SK-N-SH (cell line): ENCODE measurements around the gene KMT5C. TPM values are rescaled to one million over a fixed set of nuclear protein-coding genes. Genes with fewer than 3 reads are reported as not detected.

Experiments used
- CTCF ChIA-PET: fragments of 300-600, 350-600 bp; formaldehyde crosslinking; extraction: SDS; loops from one replicate; lab custom pipeline; 2021; lab: Yijun Ruan, JAX
- POLR2A ChIA-PET: fragments of 350-600 bp; sonication (Branson Sonifier 250); formaldehyde crosslinking; extraction: SDS; loops from one replicate; lab custom pipeline; 2020; ENCODE audit warnings: antibody characterized with exemption, inconsistent platforms; lab: Yijun Ruan, JAX
- DNase-seq: peaks from one replicate; pipeline ENCODE4 v3.0.0; 2012
- H2AFZ ChIP-seq: fragments of 200-600 bp; sonication (generic); 2 replicates; pipeline ENCODE4 v1.8.1; 2016; ENCODE audit warnings: antibody characterized with exemption, mild to moderate bottlenecking, low read depth
- H3F3A ChIP-seq: fragments of 200-600 bp; sonication (generic); replicated peaks from 2 replicates; pipeline ENCODE3; 2016; ENCODE audit warnings: antibody characterized with exemption, mild to moderate bottlenecking; ENCODE audit not compliant: insufficient read depth
- H3K27ac ChIP-seq, 2 experiments: fragments of 200-500 bp in 1 of 2; fragments of 200-600 bp in 1 of 2; sonication (Bioruptor generic) in 1 of 2; sonication (generic), shearing (Covaris generic) in 1 of 2; 2 replicates each; pipeline versions ENCODE4 v1.5.1 to v1.6.1; 2014 to 2016; ENCODE audit warnings: low read depth in 2 of 2, inconsistent platforms in 1 of 2, low read length in 1 of 2, mild to moderate bottlenecking in 1 of 2, mixed read lengths in 1 of 2
- H3K27me3 ChIP-seq: fragments of 200-600 bp; sonication (generic), shearing (Covaris generic); 2 replicates; pipeline ENCODE4 v1.6.1; 2016; ENCODE audit warnings: mixed run types; ENCODE audit not compliant: insufficient read depth
- H3K36me3 ChIP-seq, 2 experiments: fragments of 200-500 bp in 1 of 2; fragments of 200-600 bp in 1 of 2; sonication (Bioruptor generic) in 1 of 2; sonication (generic) in 1 of 2; replicated peaks in 1 of 2; 2 replicates each; pipeline versions ENCODE3 to v1.5.1; 2014 to 2016; ENCODE audit warnings: low read length in 1 of 2, mild to moderate bottlenecking in 1 of 2; ENCODE audit not compliant: insufficient read depth in 2 of 2, control insufficient read depth in 1 of 2
- H3K4me1 ChIP-seq, 2 experiments: fragments of 200-500 bp in 1 of 2; fragments of 200-600 bp in 1 of 2; sonication (Bioruptor generic) in 1 of 2; sonication (generic), shearing (Covaris generic) in 1 of 2; 2 replicates each; pipeline versions ENCODE4 v1.5.1 to v1.6.1; 2014 to 2016; ENCODE audit warnings: low read depth in 1 of 2, low read length in 1 of 2, mixed run types in 1 of 2; ENCODE audit not compliant: insufficient read depth in 2 of 2, control insufficient read depth in 1 of 2
- H3K4me2 ChIP-seq: fragments of 200-600 bp; sonication (generic), shearing (Covaris generic); 2 replicates; pipeline ENCODE4 v1.6.1; 2017; ENCODE audit warnings: mixed run types
- H3K4me3 ChIP-seq, 2 experiments: fragments of 200-500 bp in 1 of 2; fragments of 200-600 bp in 1 of 2; sonication (Bioruptor generic) in 1 of 2; sonication (generic), shearing (Covaris generic) in 1 of 2; 2 replicates each; pipeline versions ENCODE4 v1.5.1 to v1.8.1; 2014 to 2016; ENCODE audit warnings: low read depth in 2 of 2, inconsistent platforms in 1 of 2, low read length in 1 of 2, mild to moderate bottlenecking in 1 of 2, mixed read lengths in 1 of 2, moderate library complexity in 1 of 2
- H3K79me2 ChIP-seq: fragments of 200-600 bp; sonication (generic); 2 replicates; pipeline ENCODE4 v1.8.1; 2017; ENCODE audit warnings: mild to moderate bottlenecking; ENCODE audit not compliant: insufficient read depth
- H3K9ac ChIP-seq: fragments of 200-600 bp; sonication (generic); 2 replicates; pipeline ENCODE4 v1.6.1; 2017; ENCODE audit warnings: mixed run types
- H3K9me2 ChIP-seq: fragments of 200-600 bp; sonication (generic); 2 replicates; pipeline ENCODE4 v1.6.1; 2017; ENCODE audit warnings: mixed run types
- H3K9me3 ChIP-seq: fragments of 200-600 bp; sonication (generic); 2 replicates; pipeline ENCODE4 v1.6.1; 2017; ENCODE audit warnings: mixed run types, mild to moderate bottlenecking, moderate library complexity
- H4K20me1 ChIP-seq: fragments of 200-600 bp; sonication (generic); 2 replicates; pipeline ENCODE4 v1.6.1; 2017; ENCODE audit warnings: mild to moderate bottlenecking, mixed run types; ENCODE audit not compliant: insufficient read depth
- ELF1 ChIP-seq: IDR thresholded peaks from 2 replicates; pipeline ENCODE4 v1.4.0; 2012
- FOSL2 ChIP-seq: IDR thresholded peaks from 2 replicates; pipeline ENCODE4 v1.4.0; 2012; ENCODE audit warnings: low read depth, mild to moderate bottlenecking, moderate library complexity, borderline replicate concordance
- FOXJ3 ChIP-seq: sonication (generic); formaldehyde crosslinking; IDR thresholded peaks from 2 replicates; pipeline ENCODE4 v1.5.1; 2020; ENCODE audit warnings: mild to moderate bottlenecking, missing genetic modification reagents
- GATA2 ChIP-seq: sonication (generic); formaldehyde crosslinking; IDR thresholded peaks from 2 replicates; pipeline ENCODE4 v1.5.0; 2020; ENCODE audit warnings: mild to moderate bottlenecking, missing genetic modification reagents
- MEF2A ChIP-seq: IDR thresholded peaks from 2 replicates; pipeline ENCODE4 v1.4.0; 2012; ENCODE audit warnings: low read depth, borderline replicate concordance
- MXI1 ChIP-seq: IDR thresholded peaks from 2 replicates; pipeline ENCODE4 v1.6.1; 2012; ENCODE audit warnings: mild to moderate bottlenecking, low read depth, low read length, improper control_type of control experiment
- NFIC ChIP-seq: IDR thresholded peaks from 2 replicates; pipeline ENCODE4 v1.4.0; 2012; ENCODE audit warnings: borderline replicate concordance
- NRF1 ChIP-seq: IDR thresholded peaks from 2 replicates; pipeline ENCODE4 v1.6.1; 2012; ENCODE audit warnings: low read depth, mild to moderate bottlenecking, low read length
- POLR2AphosphoS5 ChIP-seq: IDR thresholded peaks from 2 replicates; pipeline ENCODE4 v1.6.1; 2012; ENCODE audit warnings: low read depth, low read length
- RCOR1 ChIP-seq: fragments of 150-350 bp; IDR thresholded peaks from 2 replicates; pipeline ENCODE4 v1.6.1; 2017; ENCODE audit warnings: antibody characterized with exemption, low read length
- SMC3 ChIP-seq: IDR thresholded peaks from 2 replicates; pipeline ENCODE4 v1.6.1; 2012; ENCODE audit warnings: low read depth, low read length, improper control_type of control experiment
- TAF1 ChIP-seq: IDR thresholded peaks from 2 replicates; pipeline ENCODE4 v1.6.1; 2012; ENCODE audit warnings: low read depth, mild to moderate bottlenecking, low read length, moderate library complexity, borderline replicate concordance
- TEAD4 ChIP-seq: IDR thresholded peaks from 2 replicates; pipeline ENCODE4 v1.4.0; 2012; ENCODE audit warnings: mild to moderate bottlenecking, borderline replicate concordance; ENCODE audit not compliant: insufficient read depth
- WGBS: methylation state at CpG from one replicate; pipeline ENCODE4 v1.1.6; 2017; ENCODE audit warnings: low lambda C conversion rate; 5-methylcytosine and 5-hydroxymethylcytosine counted together
- polyA plus RNA-seq, 3 experiments: library from polyadenylated mRNA; depleted of rRNA; stranded (reverse); fragments of >200 nt; gene quantifications; 2 replicates each; pipeline ENCODE4 v1.2.3, GENCODE V29; 2012
- TF ChIP-seq, protein P1 (sequence below): fragments of 150-350 bp; IDR thresholded peaks from 2 replicates; pipeline ENCODE4 v1.6.1; 2017; ENCODE audit warnings: antibody characterized with exemption, low read length, low read depth, borderline replicate concordance
- TF ChIP-seq, protein P2 (sequence below): IDR thresholded peaks from 2 replicates; pipeline ENCODE4; 2012
- TF ChIP-seq, protein P3 (sequence below): IDR thresholded peaks from 2 replicates; pipeline ENCODE4 v1.4.0; 2012; ENCODE audit warnings: low read depth, borderline replicate concordance
- TF ChIP-seq, protein P4 (sequence below): fragments of 200-600 bp; sonication (generic); IDR thresholded peaks from 2 replicates; pipeline ENCODE4 v1.6.1; 2017; ENCODE audit warnings: antibody characterized with exemption, mild to moderate bottlenecking, moderate library complexity

KMT5C gene
- polyA plus RNA-seq, 1 of the 3 experiments (the other 2 are of a cell fraction) = 14.0 TPM

- H3K9me2 ChIP-seq = no peaks in the 10 kb centered on the region
- H3K9me3 ChIP-seq = no peaks in the 10 kb centered on the region
- H2AFZ ChIP-seq = no peak overlapping the region
- no peaks in the 10 kb centered on the region for H3K79me2 ChIP-seq
- no peak overlapping the region for H3K9ac ChIP-seq
- ChIA-PET CTCF (interaction anchor here (0.7 to 3.3 kb wide), 41 partner anchors 8 to 321 kb away, joined by 3 to 46 read pairs (median 7); partner anchors contain the start of genes COX6B2, GARIN5B, HSPBP1 and KMT5C), POLR2A (interaction anchor here (1.1 to 2.1 kb wide), 3 partner anchors 8 to 105 kb away, joined by 3 to 8 read pairs (median 4); partner anchors contain the start of gene UBE2S)
- DNase-seq = no peak
- 62% methylated on average over 12 of the region's 12 CpGs for WGBS
- no peak overlapping the region; a peak in 1 of 4 replicates for H3K27ac ChIP-seq
- peaks cover 17 to 39% of the 10 kb centered on the region in 2 experiments for H3K36me3 ChIP-seq
- no peaks in the 10 kb centered on the region for H4K20me1 ChIP-seq
- H3K4me3 ChIP-seq = no peak overlapping the region
- H3K4me1 ChIP-seq = peaks cover 0 to 8% of the 10 kb centered on the region in 2 experiments; a peak in 1 of 4 replicates
- no peak overlapping the region for H3K4me2 ChIP-seq
- no peak for TF ChIP-seq RCOR1
- TF ChIP-seq NRF1 = no peak
- TF ChIP-seq, protein P1, sequence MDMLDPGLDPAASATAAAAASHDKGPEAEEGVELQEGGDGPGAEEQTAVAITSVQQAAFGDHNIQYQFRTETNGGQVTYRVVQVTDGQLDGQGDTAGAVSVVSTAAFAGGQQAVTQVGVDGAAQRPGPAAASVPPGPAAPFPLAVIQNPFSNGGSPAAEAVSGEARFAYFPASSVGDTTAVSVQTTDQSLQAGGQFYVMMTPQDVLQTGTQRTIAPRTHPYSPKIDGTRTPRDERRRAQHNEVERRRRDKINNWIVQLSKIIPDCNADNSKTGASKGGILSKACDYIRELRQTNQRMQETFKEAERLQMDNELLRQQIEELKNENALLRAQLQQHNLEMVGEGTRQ = no peak
- TF ChIP-seq, protein P2, sequence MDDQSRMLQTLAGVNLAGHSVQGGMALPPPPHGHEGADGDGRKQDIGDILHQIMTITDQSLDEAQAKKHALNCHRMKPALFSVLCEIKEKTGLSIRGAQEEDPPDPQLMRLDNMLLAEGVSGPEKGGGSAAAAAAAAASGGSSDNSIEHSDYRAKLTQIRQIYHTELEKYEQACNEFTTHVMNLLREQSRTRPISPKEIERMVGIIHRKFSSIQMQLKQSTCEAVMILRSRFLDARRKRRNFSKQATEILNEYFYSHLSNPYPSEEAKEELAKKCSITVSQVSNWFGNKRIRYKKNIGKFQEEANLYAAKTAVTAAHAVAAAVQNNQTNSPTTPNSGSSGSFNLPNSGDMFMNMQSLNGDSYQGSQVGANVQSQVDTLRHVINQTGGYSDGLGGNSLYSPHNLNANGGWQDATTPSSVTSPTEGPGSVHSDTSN = no peak
- TF ChIP-seq TAF1 = no peak
- TF ChIP-seq FOXJ3 = no peak
- no peak for TF ChIP-seq SMC3
- TF ChIP-seq, protein P3, sequence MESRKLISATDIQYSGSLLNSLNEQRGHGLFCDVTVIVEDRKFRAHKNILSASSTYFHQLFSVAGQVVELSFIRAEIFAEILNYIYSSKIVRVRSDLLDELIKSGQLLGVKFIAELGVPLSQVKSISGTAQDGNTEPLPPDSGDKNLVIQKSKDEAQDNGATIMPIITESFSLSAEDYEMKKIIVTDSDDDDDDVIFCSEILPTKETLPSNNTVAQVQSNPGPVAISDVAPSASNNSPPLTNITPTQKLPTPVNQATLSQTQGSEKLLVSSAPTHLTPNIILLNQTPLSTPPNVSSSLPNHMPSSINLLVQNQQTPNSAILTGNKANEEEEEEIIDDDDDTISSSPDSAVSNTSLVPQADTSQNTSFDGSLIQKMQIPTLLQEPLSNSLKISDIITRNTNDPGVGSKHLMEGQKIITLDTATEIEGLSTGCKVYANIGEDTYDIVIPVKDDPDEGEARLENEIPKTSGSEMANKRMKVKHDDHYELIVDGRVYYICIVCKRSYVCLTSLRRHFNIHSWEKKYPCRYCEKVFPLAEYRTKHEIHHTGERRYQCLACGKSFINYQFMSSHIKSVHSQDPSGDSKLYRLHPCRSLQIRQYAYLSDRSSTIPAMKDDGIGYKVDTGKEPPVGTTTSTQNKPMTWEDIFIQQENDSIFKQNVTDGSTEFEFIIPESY = no peak
- no peak for TF ChIP-seq MXI1
- no peaks in the 10 kb centered on the region for H3K27me3 ChIP-seq
- H3F3A ChIP-seq = no peaks in the 10 kb centered on the region
Measured at GRCh38 chr19:55302318-55302703, 37.4 kb upstream of the KMT5C start.

- no peak for DNase-seq
- no peaks in the 10 kb centered on the region for H3F3A ChIP-seq
- H3K9me3 ChIP-seq = no peaks in the 10 kb centered on the region
- H2AFZ ChIP-seq = no peak overlapping the region
- H4K20me1 ChIP-seq = no peaks in the 10 kb centered on the region
- TF ChIP-seq FOSL2 (no peak), NFIC (no peak), GATA2 (CRISPR knock-in tag) (no peak), MEF2A (no peak), POLR2AphosphoS5 (no peak), MXI1 (no peak), SMC3 (no peak), FOXJ3 (no peak), TEAD4 (no peak), ELF1 (no peak)
- TF ChIP-seq, protein P4, sequence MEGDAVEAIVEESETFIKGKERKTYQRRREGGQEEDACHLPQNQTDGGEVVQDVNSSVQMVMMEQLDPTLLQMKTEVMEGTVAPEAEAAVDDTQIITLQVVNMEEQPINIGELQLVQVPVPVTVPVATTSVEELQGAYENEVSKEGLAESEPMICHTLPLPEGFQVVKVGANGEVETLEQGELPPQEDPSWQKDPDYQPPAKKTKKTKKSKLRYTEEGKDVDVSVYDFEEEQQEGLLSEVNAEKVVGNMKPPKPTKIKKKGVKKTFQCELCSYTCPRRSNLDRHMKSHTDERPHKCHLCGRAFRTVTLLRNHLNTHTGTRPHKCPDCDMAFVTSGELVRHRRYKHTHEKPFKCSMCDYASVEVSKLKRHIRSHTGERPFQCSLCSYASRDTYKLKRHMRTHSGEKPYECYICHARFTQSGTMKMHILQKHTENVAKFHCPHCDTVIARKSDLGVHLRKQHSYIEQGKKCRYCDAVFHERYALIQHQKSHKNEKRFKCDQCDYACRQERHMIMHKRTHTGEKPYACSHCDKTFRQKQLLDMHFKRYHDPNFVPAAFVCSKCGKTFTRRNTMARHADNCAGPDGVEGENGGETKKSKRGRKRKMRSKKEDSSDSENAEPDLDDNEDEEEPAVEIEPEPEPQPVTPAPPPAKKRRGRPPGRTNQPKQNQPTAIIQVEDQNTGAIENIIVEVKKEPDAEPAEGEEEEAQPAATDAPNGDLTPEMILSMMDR = no peak
- ChIA-PET CTCF (interaction anchor here (1.2 to 3.3 kb wide), 10 partner anchors 10 to 201 kb away, joined by 3 to 46 read pairs (median 16); partner anchors contain the start of genes KMT5C and TMEM150B), POLR2A (no interaction called here)
- H3K9me2 ChIP-seq = no peaks in the 10 kb centered on the region
- H3K27me3 ChIP-seq = no peaks in the 10 kb centered on the region
- peaks cover 24 to 39% of the 10 kb centered on the region in 2 experiments for H3K36me3 ChIP-seq
- H3K4me3 ChIP-seq = no peak overlapping the region
- no peaks in the 10 kb centered on the region for H3K79me2 ChIP-seq
- H3K9ac ChIP-seq = no peak overlapping the region
- H3K4me2 ChIP-seq = no peak overlapping the region
- H3K4me1 ChIP-seq = peaks cover 0 to 8% of the 10 kb centered on the region in 2 experiments; a peak in 1 of 4 replicates
- no peak overlapping the region for H3K27ac ChIP-seq
- WGBS = 95% methylated on average over 4 of the region's 11 CpGs
Measured at GRCh38 chr19:55303477-55303876, 36.2 kb upstream of the KMT5C start.
